Cardiac fibroblast (primary cell): ENCODE results near the gene STOX2.

ENCODE experiments used
- DNase-seq, 2 donors: peaks; one replicate each; pipeline versions ENCODE4 v3.0.0 to v3.0.0-alpha.2; 2010; ENCODE audit warnings: low read depth in 2 of 2
- H3K4me3 ChIP-seq, 2 donors: replicated peaks in 1 of 2; 1 replicate in 1 of 2; 2 replicates in 1 of 2; pipeline ENCODE4 v1.5.1; 2011; ENCODE audit warnings: low read depth in 2 of 2, low read length in 2 of 2, mild to moderate bottlenecking in 2 of 2, moderate library complexity in 1 of 2
- TF ChIP-seq, protein P1 (sequence below): IDR thresholded peaks from one replicate; pipeline ENCODE4 v1.5.1; 2011; ENCODE audit warnings: low read depth, mild to moderate bottlenecking, low read length, inconsistent platforms

STOX2 gene

DNA sequence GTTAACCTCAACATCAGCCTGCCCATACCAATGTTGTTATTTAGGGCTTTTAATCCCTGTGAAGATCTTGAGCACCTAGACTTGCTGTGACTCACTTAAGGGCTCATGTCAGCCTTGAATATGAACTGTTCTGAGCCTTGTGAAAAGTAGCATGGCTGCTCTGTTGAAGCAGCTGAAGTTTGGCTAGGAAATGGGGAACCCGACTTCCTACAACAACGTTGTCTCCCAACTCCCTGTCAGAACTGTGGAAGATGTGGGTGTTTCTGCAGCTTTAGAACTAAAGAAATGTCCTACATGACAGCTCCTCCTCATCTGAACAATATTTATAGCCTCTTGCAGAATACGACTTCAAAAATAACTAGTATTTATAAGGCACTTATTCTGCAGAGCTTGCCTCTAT, 27.5 kb downstream of the STOX2 start:
- DNase-seq = no peak
- no peak overlapping the region for H3K4me3 ChIP-seq
- TF ChIP-seq, protein P1, sequence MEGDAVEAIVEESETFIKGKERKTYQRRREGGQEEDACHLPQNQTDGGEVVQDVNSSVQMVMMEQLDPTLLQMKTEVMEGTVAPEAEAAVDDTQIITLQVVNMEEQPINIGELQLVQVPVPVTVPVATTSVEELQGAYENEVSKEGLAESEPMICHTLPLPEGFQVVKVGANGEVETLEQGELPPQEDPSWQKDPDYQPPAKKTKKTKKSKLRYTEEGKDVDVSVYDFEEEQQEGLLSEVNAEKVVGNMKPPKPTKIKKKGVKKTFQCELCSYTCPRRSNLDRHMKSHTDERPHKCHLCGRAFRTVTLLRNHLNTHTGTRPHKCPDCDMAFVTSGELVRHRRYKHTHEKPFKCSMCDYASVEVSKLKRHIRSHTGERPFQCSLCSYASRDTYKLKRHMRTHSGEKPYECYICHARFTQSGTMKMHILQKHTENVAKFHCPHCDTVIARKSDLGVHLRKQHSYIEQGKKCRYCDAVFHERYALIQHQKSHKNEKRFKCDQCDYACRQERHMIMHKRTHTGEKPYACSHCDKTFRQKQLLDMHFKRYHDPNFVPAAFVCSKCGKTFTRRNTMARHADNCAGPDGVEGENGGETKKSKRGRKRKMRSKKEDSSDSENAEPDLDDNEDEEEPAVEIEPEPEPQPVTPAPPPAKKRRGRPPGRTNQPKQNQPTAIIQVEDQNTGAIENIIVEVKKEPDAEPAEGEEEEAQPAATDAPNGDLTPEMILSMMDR = no peak

DNA sequence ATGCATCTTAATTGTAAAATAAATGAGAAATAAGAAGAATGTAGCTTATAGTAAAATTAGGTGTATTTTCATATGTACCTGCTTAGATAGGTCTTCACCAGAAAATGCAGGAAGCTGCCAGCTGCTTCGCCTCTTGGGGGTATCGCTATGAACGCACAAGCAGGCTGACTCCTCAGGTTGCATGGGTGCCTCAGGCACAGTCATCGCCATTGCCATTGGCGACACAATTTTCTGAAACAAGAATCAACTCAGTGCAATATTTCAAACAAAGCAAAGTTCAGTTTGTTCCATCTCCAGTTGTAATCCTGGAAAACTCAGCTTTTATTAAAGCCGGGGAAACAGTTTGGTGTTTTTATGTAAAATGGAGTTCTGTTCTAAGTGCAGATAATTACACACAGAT, 29.7 kb downstream of the STOX2 start:
- no peak for DNase-seq
- no peak overlapping the region for H3K4me3 ChIP-seq
- TF ChIP-seq, protein P1 = no peak

DNA sequence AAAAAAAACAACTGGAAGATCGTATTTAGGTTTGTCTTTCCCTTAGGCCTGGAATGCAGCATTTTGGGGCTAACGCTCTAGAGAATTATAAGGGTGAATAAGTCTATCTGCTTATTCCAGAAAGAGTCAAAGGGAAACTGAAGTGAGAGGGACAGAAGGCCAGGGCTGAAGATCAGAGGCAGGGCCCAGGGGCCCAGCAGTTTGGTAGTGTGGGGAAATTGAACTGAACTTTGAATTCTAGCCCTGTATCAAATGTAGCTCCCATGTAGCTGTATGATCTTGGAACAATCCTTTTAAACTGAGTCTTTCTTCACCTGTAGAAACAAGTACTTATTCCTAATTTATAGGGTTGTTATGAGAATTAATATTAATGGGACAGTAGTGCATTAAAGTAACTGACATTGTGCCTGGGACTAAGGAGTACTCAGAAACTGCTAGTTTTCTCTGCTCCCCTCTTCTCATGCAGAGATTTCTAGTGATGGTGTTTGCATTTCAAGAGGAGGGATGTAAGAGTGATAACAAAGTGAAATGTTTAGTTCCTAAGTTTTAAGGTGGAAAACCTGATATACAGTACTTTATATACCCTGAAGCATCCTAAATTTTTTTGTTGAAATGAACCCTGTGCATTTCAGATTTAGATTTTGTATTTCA, 30.4 kb downstream of the STOX2 start:
- no peak overlapping the region for H3K4me3 ChIP-seq
- TF ChIP-seq, protein P1 = no peak
- DNase-seq = no peak

DNA sequence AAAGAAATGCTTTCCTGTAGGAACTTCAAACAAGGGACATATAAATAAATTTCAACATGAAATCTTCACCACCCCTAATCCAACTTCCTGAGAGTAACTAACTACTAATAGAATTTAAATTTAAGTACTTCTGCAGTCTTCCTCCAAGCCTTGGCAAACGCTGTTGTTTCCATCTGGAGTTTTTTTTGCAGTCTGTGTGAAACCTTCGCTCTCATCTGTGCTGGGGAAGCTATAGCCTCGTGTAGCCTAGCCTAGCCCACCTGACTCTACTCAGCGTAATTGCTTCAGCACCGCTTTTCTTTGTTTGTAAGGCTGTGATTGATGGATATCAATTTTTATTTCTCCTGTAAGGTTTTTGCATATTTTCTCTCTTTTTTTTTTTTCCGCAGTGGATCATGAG, 30.9 kb downstream of the STOX2 start:
- TF ChIP-seq, protein P1 = no peak
- no peak for DNase-seq

DNA sequence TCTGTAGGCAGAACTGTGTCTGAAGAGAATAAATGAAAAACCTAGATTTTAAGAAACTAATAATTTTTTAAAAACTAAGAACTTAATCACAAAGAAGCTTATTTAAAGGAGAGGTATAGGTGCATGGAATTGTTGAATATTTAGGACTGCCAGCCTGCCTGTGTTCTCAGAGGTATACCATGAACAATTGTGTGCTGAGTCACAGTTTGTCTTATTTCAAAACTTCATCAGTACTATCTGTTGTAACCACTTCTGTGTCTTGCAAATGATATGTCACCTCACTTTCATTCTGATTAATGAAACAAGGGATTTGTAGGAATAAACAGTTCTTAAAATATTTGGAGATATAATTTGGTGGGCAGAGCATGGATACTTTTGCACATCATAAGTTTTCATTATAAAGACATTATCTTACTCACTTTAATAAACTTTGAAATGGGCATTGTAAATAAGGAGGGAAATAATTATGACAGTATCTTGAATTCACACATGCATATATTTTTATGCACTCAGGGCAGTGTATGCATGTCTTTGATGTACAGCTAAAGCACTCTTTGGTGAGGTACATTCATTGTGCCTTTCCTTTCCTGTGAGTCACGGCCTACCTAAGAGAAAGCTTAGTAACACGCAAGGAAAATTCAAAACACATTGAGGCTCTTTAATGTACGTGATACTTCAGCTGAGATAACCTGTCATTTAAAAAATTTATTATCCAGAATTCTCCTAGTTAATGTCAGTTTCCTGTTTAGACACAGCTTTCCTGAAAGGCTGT, 31.7 kb downstream of the STOX2 start:
- DNase-seq = no peak
- no peak overlapping the region for H3K4me3 ChIP-seq
- TF ChIP-seq, protein P1 = no peak

More for the DNA sequence above, 30.9 kb downstream of the STOX2 start:
- H3K4me3 ChIP-seq = no peak overlapping the region

DNA sequence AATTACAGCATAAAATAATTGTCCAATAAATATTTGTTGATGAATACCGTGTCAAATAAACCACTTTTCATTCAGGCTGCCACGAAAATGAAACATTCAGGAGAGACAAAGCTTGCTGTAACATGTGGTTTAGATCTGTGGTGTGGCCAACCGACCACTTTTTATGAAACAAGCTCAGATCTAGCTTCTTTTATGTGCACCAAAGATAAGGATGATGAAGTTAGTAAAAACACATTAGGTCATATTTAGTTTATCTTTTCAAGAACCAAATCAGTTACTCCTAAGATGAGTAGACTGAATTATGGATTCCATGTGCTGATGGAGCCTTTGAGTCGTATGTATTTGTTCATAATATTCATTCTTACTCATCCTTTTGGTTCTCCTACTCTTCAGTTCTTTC, 35.8 kb downstream of the STOX2 start:
- no peak for DNase-seq
- no peak overlapping the region for H3K4me3 ChIP-seq
- TF ChIP-seq, protein P1 = no peak
